Caki2 (cell line): ENCODE data around the gene C9orf72. TPM values are rescaled to one million over a fixed set of nuclear protein-coding genes. Genes with fewer than 3 reads are reported as not detected.
"Not testable (repeated sequence)": the region's sequence is repeated elsewhere in the genome, so short reads cannot be mapped to it uniquely, and the experiment has no call there.

Source experiments
- DNase-seq: peaks from one replicate; pipeline ENCODE4 v3.0.0-alpha.2; 2015; ENCODE audit warnings: low read depth
- in situ Hi-C: cut with HindIII; loops from 2 replicates; pipeline ENCODE4 v1.10.0; 2016; ENCODE audit warnings: low sequenced_read_pairs, low pct_unique_long_range_greater_than_20kb, mixed read lengths
- total RNA-seq: library from RNA; depleted of rRNA; stranded (reverse); fragments of >200 nt; shearing (Covaris generic); gene quantifications from 2 replicates; pipeline ENCODE4 v1.2.3, GENCODE V29; 2014; ENCODE audit warnings: low replicate concordance; rRNA removed

The C9orf72 gene
- total RNA-seq, result 4.1 and 5.2 TPM in 2 replicates

- in situ Hi-C loops, result no loop called here
- peak; percentile 58 for DNase-seq
Observed at GRCh38 chr9:27572918-27573633, at the start of gene C9orf72. Gene C9orf72 (minus strand): TSS chr9:27573481. CDS start chr9:27567120, 6,361 bp downstream.

GRCh38 chr9:27622693-27623340, 49.5 kb upstream of the C9orf72 start:
- DNase-seq, result no peak
- in situ Hi-C loops, result no loop called here

- DNase-seq, result no peak
- in situ Hi-C loops, result no loop called here
Observed at GRCh38 chr9:27619743-27620142, 46.5 kb upstream of the C9orf72 start.

GRCh38 chr9:27618066-27618465, 44.8 kb upstream of the C9orf72 start:
- in situ Hi-C loops, result no loop called here
- DNase-seq, result no peak

GRCh38 chr9:27614551-27614950, 41.3 kb upstream of the C9orf72 start:
- in situ Hi-C loops, result no loop called here
- no peak for DNase-seq

- in situ Hi-C loops, DNase-seq: not testable (repeated sequence)
Observed at GRCh38 chr9:27612036-27612435, 38.8 kb upstream of the C9orf72 start.

GRCh38 chr9:27610622-27611021, 37.3 kb upstream of the C9orf72 start:
- in situ Hi-C loops, result no loop called here

GRCh38 chr9:27602954-27603353, 29.7 kb upstream of the C9orf72 start:
- no peak for DNase-seq
- in situ Hi-C loops, result no loop called here

More at GRCh38 chr9:27610622-27611021, 37.3 kb upstream of the C9orf72 start:
- DNase-seq, result no peak

- DNase-seq, result no peak
- in situ Hi-C loops, result no loop called here
Observed at GRCh38 chr9:27602142-27602861, 29.0 kb upstream of the C9orf72 start.

- DNase-seq, result no peak
- in situ Hi-C loops, result no loop called here
Observed at GRCh38 chr9:27601396-27601795, 28.1 kb upstream of the C9orf72 start.

- in situ Hi-C loops, result no loop called here
- no peak for DNase-seq
Observed at GRCh38 chr9:27600256-27600655, 27.0 kb upstream of the C9orf72 start.

- in situ Hi-C loops, result no loop called here
- no peak for DNase-seq
Observed at GRCh38 chr9:27599870-27600238, 26.6 kb upstream of the C9orf72 start.

GRCh38 chr9:27599102-27599869, 26.0 kb upstream of the C9orf72 start:
- DNase-seq, result no peak
- in situ Hi-C loops, result no loop called here

- in situ Hi-C loops, result no loop called here
- no peak for DNase-seq
Observed at GRCh38 chr9:27595733-27596132, 22.5 kb upstream of the C9orf72 start.

- DNase-seq, result no peak
- in situ Hi-C loops, result no loop called here
Observed at GRCh38 chr9:27591672-27592071, 18.4 kb upstream of the C9orf72 start.

- DNase-seq, result no peak
- in situ Hi-C loops, result no loop called here
Observed at GRCh38 chr9:27591093-27591492, 17.8 kb upstream of the C9orf72 start.

- DNase-seq, result no peak
- in situ Hi-C loops, result no loop called here
Observed at GRCh38 chr9:27590651-27591050, 17.4 kb upstream of the C9orf72 start.

- in situ Hi-C loops, result no loop called here
- no peak for DNase-seq
Observed at GRCh38 chr9:27589462-27589861, 16.2 kb upstream of the C9orf72 start.
